ENCODE measurements around the gene NQO2.
"Not testable (repeated sequence)": the region's sequence is repeated elsewhere in the genome, so short reads cannot be mapped to it uniquely, and the experiment has no call there.

The NQO2 gene

DNA sequence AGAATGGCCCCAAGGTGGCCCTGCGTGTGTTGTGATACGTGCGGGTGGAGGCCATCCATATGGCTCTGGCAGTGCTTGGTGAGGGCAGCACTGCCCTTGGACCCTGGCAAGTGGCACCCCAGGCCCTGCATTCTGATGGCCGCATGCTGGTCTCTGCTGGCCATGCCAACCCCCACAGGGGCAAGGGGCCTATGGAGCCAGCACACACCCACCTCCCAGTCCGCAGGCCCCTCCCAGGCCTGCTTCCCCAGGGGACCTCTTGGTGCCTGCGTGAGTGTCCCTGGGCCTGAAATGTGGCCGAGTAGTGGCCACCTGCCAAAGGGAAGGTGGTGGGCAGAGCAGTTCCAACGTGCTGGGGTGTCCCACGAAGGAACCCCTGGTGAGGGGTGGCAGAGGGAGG is 17.6 kb downstream of the NQO2 start:
- FAIRE-seq, result no peak

DNA sequence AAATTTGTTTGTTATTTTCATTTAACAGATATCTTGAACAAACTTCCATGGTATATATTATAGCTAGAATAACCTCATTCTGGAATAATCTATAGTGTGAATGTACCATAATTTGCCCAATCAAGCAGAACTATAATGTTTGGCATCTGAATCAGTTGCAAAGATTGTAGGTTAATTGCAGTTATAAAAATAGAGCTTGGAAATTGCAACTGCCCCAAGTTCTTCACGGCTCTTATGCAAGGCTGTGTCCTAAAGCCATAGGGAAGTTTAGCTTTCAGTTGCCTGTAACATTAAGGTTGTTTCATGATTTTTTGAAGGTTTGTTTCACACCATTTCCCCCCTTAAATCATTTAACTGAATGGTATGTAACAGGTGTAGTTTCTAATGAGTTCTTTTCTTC is 19.4 kb downstream of the NQO2 start:
- DNase-seq (ENCODE audit: insufficient read length, low spot score) (no peak), FAIRE-seq (no peak)

More for the DNA sequence above, 17.6 kb downstream of the NQO2 start:
- TF ChIP-seq SPI1 (IDR thresholded peaks at IDR 0.05; ENCODE audit: low read depth, low read length) (no peak), POLR2AphosphoS5 (IDR thresholded peaks at IDR 0.05; ENCODE audit: low read depth, low read length) (no peak), PAX5 (IDR thresholded peaks at IDR 0.05; ENCODE audit: insufficient read depth, low read length, severe bottlenecking) (no peak), TAF1 (IDR thresholded peaks at IDR 0.05; ENCODE audit: low read depth, low read length) (no peak), POLR2A (IDR thresholded peaks at IDR 0.05; ENCODE audit: low read depth, low read length) (no peak), POU2F2 (IDR thresholded peaks at IDR 0.05; ENCODE audit: low read depth, low read length) (no peak)
- DNase-seq (ENCODE audit: insufficient read length, low spot score), result no peak

DNA sequence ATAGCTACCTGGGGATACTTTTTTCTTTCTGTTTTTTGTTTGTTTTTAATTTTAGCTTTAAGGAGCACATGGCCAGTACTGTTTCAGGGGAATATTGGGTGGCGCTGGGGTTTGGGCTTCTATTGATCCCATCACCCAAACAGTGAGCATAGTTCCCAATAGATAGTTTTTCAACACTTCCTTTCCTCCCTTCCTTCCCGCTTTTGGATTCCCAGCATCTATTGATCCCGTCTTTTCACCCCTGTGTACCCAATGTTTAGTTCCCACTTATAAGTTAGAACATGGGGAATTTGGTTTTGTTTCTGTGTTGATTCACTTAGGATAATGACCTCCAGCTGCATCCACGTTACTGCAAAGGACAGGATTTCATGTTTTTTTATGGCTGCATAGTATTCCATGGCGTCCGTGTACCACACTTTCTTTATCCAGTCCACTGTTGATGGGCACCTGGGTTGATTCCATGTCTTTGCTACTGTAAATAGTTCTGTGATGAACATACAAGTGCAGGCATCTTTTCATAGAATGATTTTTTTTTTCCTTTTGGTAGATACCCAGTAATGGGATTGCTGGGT is 20.1 kb downstream of the NQO2 start:
- FAIRE-seq (no peak), DNase-seq (ENCODE audit: insufficient read length, low spot score) (no peak)
- TF ChIP-seq POLR2AphosphoS5 (IDR thresholded peaks at IDR 0.05; ENCODE audit: low read depth, low read length) (no peak), PAX5 (IDR thresholded peaks at IDR 0.05; ENCODE audit: insufficient read depth, low read length, severe bottlenecking) (no peak), POLR2A (IDR thresholded peaks at IDR 0.05; ENCODE audit: low read depth, low read length) (no peak), TAF1 (IDR thresholded peaks at IDR 0.05; ENCODE audit: low read depth, low read length) (no peak), SPI1 (IDR thresholded peaks at IDR 0.05; ENCODE audit: low read depth, low read length) (no peak), POU2F2 (IDR thresholded peaks at IDR 0.05; ENCODE audit: low read depth, low read length) (no peak)

More for the DNA sequence above, 19.4 kb downstream of the NQO2 start:
- no peak for TF ChIP-seq POLR2A (IDR thresholded peaks at IDR 0.05; ENCODE audit: low read depth, low read length)

DNA sequence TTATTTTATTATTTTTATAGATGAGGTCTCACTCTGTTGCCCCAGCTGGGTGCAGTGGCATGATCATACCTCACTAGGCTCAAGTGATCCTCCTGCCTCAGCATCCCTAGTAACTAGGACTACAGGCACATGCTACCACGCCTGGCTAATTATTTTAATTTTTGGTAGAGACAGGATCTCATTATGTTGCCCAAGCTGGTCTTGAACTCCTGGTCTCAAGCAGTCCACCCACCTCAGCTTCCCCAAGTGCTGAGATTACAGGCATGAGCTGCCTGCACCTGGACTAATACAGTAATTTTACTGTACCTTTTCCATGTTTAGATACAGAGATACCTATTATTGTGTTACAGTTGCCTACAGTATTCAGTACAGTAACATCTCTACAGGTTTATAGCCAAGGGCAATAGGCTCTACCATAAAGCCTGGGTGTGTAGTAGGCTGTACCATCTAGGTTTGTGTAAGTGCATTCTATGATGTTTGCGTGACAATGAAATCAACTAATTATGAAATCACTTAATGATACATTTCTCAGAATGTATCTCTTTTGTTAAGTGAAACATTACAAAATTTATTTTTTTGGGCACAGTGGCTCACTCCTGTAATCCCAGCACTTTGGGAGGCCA is 21.4 kb downstream of the NQO2 start:
- FAIRE-seq; DNase-seq (ENCODE audit: insufficient read length, low spot score): not testable (repeated sequence)

DNA sequence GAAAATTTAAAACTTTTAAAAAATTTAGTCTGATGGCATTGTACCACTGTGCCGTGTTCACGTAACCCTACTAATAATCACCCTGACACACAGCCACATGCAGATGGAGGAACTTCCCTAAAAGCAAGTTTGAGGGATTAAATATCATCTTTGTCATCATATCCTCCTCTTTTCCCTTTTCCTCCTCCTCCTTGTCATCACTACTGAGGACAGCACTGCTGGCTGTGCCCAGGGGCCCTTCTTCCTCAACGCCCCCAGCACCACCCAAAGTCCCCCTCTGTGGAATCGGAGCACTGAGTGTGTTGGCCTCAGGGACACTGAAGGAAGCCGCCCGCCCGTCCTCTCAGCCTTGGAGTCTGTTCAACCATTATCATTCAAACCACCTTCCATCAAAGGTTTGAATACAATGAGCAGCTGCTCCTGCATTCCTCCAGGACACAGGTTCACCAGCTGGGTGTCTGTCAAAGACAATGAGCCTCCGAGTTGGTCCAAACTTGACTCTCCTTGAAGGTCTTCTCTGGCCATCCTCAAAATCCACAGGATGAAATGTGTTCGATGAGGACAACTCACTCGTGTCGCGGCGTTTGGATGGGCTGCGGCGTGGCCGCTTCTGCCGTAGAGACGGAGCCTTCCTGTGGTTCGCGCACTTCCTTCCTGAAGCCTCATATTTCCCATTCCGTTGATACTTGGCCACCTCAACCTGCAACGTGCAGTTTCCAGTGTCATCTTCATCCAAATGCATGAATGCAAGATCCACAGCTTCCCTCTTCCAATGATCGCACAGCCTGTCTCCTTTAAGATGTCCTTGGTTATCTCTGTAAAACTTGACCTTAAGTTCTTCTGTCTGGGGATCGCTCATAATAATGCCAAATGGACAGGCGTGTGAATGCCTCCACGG is 23.3 kb downstream of the NQO2 start:
- DNase-seq (ENCODE audit: insufficient read length, low spot score), result no peak

DNA sequence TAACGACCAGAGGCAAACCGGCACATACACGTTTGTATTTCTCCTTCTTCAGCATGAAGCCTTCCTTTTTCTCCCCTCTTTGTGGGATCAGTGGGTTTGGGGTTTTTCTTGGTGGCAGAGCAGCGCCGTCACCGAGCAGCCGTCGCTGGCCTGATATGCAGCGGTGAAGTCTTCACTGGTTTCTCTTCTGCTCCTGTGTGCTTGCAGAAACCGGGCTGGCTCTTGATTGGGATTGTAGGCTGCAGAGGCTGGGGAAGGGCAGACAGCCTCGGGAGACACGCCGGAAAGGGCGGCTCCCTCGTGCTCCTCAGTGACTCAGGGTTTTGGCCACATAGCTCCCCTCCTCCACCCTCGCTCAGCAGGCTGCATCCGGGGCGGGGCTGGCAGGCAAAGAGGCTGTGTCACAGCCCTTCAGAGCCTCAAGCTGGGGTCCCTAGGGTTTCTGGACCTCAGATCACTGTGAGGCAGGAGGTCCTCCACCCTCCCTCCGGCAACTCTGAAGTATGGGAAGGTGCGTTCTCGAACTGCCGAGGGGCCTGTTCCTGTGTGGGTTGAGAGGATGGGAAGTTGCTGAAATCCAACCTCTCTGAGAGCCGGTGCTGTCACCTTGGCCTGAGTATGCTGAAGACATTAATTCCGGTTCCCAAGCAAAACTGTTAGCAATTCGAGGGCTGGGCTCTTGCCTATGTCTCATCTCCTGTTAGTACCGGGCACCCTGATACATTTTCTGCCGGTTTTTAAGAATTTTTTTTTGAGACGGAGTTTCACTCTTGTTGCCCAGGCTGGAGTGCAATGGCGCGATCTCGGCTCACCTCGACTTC is 24.2 kb downstream of the NQO2 start:
- TF ChIP-seq POLR2A (IDR thresholded peaks at IDR 0.05; ENCODE audit: low read depth, low read length) (peak; percentile 35; the same call in 1 of the 2 replicates), PAX5 (IDR thresholded peaks at IDR 0.05; ENCODE audit: insufficient read depth, low read length, severe bottlenecking) (no peak), POLR2AphosphoS5 (IDR thresholded peaks at IDR 0.05; ENCODE audit: low read depth, low read length) (peak; percentile 31; the same call in 1 of the 2 replicates), SPI1 (IDR thresholded peaks at IDR 0.05; ENCODE audit: low read depth, low read length) (peak; percentile 55), TAF1 (IDR thresholded peaks at IDR 0.05; ENCODE audit: low read depth, low read length) (no peak), POU2F2 (IDR thresholded peaks at IDR 0.05; ENCODE audit: low read depth, low read length) (no peak)
- peak; percentile 69 for DNase-seq (ENCODE audit: insufficient read length, low spot score)
- FAIRE-seq, result peak; percentile 73

More for the DNA sequence above, 23.3 kb downstream of the NQO2 start:
- TF ChIP-seq SPI1 (IDR thresholded peaks at IDR 0.05; ENCODE audit: low read depth, low read length), result peak; percentile 37; the same call in 1 of the 2 replicates
- no peak for TF ChIP-seq POLR2A (IDR thresholded peaks at IDR 0.05; ENCODE audit: low read depth, low read length)
- no peak for FAIRE-seq

DNA sequence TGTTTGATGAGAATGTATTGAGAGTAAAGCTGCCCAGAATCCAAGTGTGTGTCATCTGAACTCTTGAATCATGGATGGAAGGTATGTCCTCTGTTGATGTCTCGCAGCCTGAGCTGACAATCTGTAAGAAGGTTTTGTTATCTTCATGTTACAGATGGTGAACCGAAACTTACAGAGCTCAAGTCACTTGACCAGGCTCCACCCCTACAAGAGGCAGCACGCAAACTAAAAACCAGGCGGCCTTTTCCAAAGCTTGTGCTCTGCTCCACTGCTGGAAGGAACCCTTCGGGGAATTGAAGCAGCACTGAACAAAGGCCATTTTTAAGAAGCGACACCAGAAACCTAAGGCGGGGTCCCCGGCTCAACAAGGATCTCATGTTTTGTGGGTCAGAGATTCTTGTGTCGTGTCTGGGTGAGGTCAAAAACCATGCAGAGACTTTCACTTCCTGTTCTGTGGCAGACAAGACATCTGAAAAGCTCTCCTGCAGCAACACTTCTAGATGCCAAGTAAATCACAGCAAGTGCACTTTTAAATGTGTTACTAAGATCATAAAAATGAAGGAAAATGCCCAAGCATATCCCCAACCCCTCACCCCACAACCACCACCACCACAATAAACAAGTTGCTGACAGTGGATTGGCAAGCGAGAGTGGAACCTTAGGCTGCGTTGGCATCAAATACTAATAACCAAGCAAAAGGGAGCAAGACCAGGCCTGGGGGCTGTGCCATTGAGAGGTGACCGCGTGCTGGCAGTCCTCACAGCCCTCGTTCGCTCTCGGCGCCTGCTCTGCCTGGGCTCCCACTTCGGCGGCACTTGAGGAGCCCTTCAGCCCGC is 27.3 kb downstream of the NQO2 start:
- peak; percentile 71 for DNase-seq (ENCODE audit: insufficient read length, low spot score)
- TF ChIP-seq SPI1 (IDR thresholded peaks at IDR 0.05; ENCODE audit: low read depth, low read length), result peak; percentile 98
- peak; percentile 26 for TF ChIP-seq PAX5 (IDR thresholded peaks at IDR 0.05; ENCODE audit: insufficient read depth, low read length, severe bottlenecking)
- TF ChIP-seq TAF1 (IDR thresholded peaks at IDR 0.05; ENCODE audit: low read depth, low read length), result no peak
- FAIRE-seq, result peak; percentile 79

DNA sequence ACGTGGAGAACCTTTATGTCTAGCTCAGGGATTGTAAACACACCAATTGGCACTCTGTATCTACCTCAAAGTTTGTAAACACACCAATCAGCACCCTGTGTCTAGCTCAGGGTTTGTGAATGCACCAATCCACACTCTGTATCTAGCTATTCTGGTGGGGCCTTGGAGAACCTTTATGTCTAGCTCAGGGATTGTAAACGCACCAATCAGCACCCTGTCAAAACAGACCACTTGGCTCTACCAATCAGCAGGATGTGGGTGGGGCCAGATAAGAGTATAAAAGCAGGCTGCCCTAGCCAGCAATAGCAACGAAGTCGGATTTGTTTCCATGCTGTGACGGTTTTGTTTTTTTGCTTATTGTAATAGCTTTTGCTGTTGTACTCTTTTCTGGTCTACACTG is 28.5 kb downstream of the NQO2 start:
- not testable (repeated sequence) for FAIRE-seq; DNase-seq (ENCODE audit: insufficient read length, low spot score)

DNA sequence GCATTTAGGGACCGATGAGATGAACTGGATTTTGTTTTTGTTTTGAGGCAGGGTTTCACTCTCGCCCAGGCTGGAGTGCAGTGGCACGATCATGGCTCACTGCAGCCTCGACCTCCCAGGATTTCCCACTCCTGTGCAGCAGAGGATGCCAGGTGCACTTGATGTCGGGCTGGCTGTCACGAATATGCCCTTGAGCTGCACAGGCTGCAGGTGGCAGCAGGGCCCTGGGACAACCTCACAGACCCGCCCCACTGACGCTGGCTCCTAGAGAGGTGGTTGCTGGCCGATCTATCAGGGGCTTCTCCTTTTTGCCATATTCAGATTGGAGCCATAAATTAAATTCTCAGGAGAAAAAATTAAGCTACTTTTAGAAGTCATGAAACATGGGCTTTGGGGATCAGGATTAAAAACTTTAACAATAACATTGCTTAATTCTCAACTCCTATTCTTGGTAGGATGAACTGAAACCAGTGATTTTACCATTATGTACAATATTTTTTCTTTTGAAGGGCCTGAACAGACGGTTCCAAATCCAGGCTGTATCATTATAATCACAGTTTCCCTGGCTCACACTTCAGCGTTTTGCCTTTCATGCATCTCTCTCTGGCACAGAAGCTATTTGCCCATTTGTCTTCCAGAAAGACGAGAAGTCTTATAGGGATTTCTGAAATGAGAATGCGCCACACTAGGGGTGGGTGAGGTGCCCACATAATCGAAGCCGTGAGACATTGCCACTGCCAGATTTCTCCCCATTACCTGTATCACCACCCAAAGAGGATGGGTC is 32.4 kb downstream of the NQO2 start:
- DNase-seq (ENCODE audit: insufficient read length, low spot score) (no peak), FAIRE-seq (no peak)

More for the DNA sequence above, 32.4 kb downstream of the NQO2 start:
- TF ChIP-seq POLR2AphosphoS5 (IDR thresholded peaks at IDR 0.05; ENCODE audit: low read depth, low read length), result no peak
- TF ChIP-seq TAF1 (IDR thresholded peaks at IDR 0.05; ENCODE audit: low read depth, low read length), result no peak
- no peak for TF ChIP-seq PAX5 (IDR thresholded peaks at IDR 0.05; ENCODE audit: insufficient read depth, low read length, severe bottlenecking)
- no peak for TF ChIP-seq POLR2A (IDR thresholded peaks at IDR 0.05; ENCODE audit: low read depth, low read length)
- TF ChIP-seq SPI1 (IDR thresholded peaks at IDR 0.05; ENCODE audit: low read depth, low read length), result no peak
- TF ChIP-seq POU2F2 (IDR thresholded peaks at IDR 0.05; ENCODE audit: low read depth, low read length), result no peak
